Measurements from ENCODE around the gene GSX1.
"Not testable (repeated sequence)": the region's sequence is repeated elsewhere in the genome, so short reads cannot be mapped to it uniquely, and the experiment has no call there.

The GSX1 gene

GRCh38 chr13:27794368-27794691 lies 2.0 kb downstream of the GSX1 start:
- no peak for DNase-seq (ENCODE audit: low read depth in 1 of 2, low spot score in 1 of 2)

GRCh38 chr13:27794921-27795717 lies 2.8 kb downstream of the GSX1 start:
- DNase-seq (ENCODE audit: low read depth in 1 of 2, low spot score in 1 of 2), result no peak

DNA sequence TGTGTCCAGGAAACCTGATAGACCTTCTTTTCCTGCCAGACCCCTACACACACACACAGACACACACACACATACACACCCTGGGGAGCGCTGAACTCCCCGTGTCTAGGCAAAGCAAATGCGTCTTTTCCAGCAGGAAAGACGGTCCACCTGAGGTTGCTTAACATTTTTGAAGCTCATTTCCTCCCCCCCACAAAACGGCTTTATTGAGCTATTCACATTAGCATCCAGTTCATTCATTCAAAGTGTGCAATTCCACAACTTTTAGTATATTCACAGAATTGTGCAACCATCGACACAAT lies 3.4 kb downstream of the GSX1 start:
- DNase-seq (ENCODE audit: low read depth in 1 of 2, low spot score in 1 of 2), result no peak

GRCh38 chr13:27796544-27797227 lies 4.4 kb downstream of the GSX1 start:
- DNase-seq (ENCODE audit: low read depth in 1 of 2, low spot score in 1 of 2), result no peak

DNA sequence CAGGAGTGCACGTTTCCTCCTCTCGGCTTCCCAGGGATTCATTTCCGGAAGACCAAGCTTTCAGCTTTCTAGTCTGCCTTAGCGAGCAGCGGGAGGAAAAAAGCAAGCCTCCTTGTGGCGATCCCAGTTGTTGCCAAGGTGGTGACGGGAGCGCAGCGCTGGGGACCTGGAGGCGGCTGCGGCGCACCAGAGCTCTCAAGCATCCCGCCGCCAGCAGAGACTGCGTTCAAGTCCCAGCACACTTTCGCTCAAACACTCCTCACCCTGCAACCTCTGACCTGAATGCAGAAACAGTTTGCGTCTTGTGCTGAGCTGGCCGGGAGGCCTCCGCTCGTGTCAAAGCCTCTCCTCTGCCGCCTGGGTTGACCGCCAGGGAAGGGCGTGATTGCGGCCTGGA lies 4.9 kb downstream of the GSX1 start:
- no peak for DNase-seq (ENCODE audit: low read depth in 1 of 2, low spot score in 1 of 2)

DNA sequence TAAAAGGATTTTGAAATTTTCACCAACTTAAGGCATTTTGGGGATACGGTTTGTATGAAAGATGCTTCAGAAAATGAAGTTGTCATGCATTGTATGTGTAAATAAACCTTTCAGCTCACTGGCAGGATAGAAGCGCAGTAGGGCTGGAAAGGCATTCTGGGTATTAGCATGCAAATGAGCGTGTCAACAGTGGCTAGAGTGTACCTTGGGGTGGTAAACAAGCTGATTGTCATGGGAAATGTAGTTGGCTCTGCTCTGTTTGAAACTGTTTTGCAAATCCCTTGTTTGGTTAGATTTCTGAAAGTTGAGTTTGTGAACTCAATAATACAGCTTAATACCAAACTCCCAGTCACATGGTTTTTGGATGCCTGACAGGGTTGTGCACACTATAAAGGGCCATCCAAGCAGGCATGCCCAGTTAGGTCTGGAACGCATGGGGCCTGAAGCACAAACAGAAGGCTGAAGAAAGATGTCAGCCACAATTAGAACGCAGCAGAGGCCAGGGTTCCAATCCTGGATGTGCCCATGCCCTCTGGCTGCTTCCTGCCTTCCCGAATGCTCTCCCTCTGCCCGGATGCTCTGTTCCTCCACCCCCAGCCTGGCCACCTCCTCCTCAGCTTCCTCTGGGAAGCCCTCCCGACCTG lies 14.6 kb downstream of the GSX1 start:
- no peak for DNase-seq (ENCODE audit: low read depth in 1 of 2, low spot score in 1 of 2)

DNA sequence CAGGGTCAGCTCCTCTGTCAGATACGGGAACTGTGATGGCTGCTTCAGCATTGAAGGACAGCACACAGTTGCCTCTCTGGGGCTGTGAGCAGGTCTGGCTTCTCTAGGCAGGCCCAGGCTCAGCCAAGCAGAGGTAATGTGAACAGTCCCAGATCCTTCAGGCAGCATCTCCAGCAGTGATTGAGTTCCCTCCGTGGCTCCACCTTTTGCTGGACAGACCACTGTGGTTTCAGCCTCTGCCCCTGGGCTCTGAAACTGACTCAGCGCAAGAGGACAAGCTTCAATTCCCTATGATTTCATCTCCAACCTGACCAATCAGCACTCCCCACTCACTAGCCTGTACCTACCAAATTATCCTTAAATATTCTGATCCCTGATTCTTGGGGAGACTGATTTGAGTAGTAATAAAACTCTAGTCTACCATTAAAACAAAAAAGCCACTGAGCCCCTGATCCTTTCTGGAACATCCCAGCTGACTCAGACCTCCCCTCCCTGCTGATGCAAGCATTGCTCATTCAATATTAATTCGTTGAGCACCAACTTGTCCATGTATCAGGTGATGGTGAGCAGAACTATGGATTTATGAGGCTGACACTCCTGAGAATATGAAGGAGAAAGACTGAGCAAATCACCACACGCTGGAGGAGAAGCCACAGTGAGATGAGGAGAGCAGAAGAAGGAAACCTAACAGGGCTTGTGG lies 16.7 kb downstream of the GSX1 start:
- DNase-seq (ENCODE audit: low read depth in 1 of 2, low spot score in 1 of 2), result no peak

GRCh38 chr13:27810009-27810408 lies 17.7 kb downstream of the GSX1 start:
- no peak for DNase-seq (ENCODE audit: low read depth in 1 of 2, low spot score in 1 of 2)

DNA sequence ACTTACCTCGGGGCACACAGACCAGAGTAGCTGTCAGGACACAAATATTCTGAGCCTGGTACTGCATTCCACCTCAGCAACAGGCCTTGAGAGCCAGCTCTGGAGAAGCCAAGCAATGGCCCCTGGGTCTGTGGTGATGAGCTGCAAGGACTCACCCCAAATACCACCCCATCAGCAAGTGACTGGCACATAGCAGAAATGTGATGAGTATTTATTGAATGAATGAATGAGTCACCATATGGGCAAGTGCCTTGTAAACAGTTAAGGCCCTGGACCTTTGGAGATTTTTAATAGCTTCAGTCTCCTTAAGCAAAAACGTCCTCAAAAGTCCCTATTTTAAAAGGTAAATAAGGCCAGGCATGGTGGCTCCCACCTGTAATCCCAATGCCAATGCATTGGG lies 18.2 kb downstream of the GSX1 start:
- DNase-seq (ENCODE audit: low read depth in 1 of 2, low spot score in 1 of 2), result no peak

DNA sequence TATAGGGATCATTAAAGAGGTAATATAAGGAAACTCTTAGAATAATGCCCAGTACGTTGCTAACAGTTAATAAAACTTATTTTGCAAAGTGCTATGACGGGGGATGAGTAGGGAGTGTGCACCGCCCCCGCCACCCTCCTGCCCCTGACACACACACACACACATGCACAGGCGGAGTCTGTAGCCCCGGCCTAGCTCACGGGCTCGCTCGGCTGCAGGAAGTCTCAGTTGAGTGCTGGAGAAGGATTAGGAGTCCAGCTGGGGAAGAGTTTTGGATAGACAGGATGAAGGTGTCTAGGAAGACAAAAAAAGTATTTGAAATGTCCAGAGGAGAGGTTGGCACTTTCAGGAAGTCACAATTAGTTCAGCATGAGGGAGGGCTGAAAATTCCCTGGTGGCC lies 21.5 kb downstream of the GSX1 start:
- DNase-seq (ENCODE audit: low read depth in 1 of 2, low spot score in 1 of 2), result no peak

DNA sequence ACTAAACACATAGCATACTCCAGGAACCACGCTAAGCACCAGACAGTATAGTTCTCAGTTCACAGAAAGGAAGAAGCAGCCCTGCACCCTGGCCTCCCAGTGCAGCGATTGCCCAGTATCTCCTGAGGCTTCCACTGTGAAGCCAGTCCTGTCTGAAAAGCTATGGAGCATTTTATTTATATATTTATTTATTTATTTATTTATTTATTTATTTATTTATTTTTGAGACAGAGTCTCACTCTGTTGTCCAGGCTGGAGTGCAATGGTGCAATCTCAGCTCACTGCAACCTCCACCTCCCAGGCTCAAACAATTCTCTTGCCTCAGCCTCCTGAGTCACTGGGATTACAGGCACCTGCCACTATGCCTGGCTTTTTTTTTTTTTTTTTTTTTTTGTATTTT lies 25.5 kb downstream of the GSX1 start:
- DNase-seq (ENCODE audit: low read depth in 1 of 2, low spot score in 1 of 2), result not testable (repeated sequence)

DNA sequence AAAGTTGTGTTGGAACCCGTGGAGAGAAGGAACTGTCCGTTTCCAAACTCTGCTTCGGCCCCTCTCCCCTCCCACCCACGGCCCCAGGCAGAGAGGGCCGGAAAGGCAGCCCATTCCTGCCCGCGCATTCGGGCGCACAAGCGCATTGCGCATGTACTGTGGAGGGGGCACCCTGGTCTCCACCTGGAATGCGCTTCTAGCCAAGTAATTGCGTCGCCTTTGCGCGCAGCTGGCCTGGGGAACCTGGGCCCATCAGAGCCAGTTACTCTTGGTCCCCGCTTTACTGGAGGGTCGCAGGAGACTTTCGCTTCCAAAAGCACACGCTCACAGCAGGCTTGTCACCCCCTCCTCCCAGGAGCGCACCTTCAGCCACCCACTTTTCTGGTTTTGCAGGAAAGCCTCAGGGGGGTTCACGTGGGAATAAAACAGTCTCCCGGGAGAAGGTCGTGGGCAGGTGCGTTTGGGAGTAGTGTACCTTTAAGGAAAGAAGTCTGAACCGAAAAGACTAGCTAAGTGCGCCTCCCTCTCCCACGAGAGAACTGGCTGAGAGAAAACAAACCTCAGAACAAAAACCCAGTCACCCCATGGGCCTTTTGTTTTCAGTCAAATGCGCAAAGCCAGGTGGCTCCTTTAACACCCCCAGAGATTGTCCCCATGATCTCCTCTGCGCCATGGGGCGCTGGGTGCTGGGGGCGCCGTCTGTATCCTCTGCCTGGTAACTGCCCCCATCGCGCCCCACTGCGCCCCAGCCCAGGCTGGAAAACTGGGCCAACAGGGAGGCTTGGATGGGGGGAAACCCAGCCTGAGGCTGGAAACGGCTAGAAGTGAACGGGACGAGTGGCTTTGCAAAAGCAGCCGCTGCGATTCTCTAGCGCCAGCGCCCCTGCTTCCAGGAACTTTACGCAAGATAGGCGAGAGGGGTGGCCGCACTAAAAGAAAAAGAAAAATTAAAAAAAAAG lies 28.5 kb downstream of the GSX1 start:
- DNase-seq (ENCODE audit: low read depth in 1 of 2, low spot score in 1 of 2), result no peak

DNA sequence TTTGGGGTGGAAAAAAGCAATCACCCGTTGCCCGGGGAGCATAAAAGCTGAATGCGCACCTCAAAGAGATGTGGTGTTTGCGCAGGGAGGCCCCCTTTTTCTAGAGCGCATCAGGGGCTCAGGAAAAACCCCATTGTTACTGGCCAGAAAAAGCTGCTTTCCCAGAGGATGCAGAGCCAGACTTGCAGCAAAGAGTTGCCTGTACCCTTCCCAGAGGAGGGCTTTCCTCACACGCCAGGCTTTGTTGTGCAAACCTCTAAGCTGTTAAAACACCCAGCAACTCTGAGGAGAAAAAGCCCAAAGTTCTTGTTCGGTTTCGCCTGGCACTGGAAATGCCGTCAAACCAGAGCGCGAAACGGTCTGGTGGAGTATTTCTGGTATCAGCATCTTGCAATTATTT lies 29.3 kb downstream of the GSX1 start:
- DNase-seq (ENCODE audit: low read depth in 1 of 2, low spot score in 1 of 2), result no peak

GRCh38 chr13:27822258-27822872 lies 30.1 kb downstream of the GSX1 start:
- DNase-seq (ENCODE audit: low read depth in 1 of 2, low spot score in 1 of 2), result no peak

DNA sequence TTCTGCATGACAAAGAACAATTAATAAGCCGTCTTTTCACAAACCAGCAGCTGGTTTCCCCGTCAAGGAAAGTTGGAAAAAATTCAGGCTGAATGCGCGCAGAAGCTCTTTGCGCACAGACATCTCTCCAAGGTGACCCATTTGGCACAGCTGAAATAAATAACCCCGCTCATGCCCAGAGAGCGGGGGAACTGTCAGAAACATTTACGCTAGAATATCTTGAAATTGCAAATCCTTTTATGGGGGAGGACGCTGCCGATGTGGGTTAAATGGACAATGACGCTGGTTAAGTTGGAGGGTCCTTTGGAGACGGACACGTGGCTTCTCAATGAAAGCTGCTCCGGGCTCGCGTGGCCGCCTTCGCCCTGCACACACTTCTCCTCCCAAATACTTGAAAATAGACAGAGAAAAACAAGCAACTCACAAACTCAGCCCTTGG lies 30.6 kb downstream of the GSX1 start:
- no peak for DNase-seq (ENCODE audit: low read depth in 1 of 2, low spot score in 1 of 2)

- DNase-seq (ENCODE audit: low read depth in 1 of 2, low spot score in 1 of 2), result no peak
Measured at GRCh38 chr13:27824121-27824520, 31.8 kb downstream of the GSX1 start.

DNA sequence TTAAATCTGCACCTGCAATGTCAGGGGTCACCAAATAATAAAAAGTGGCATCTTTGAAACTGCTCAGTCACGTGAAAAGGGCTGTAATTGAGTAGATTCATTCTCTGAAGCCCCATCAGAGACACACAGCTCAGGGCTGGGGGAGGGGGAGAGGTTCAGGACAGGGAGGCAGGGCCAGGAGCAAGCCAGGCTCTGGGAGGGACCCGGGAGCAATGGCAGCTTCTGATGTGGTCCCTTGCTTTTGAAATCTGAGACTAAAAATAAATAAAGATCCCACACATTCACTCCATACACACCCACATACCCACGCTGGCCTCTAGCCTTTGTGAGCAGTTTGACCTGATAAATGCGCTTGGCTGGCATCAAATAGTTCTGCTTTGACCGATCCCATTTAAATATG lies 32.8 kb downstream of the GSX1 start:
- no peak for DNase-seq (ENCODE audit: low read depth in 1 of 2, low spot score in 1 of 2)

DNA sequence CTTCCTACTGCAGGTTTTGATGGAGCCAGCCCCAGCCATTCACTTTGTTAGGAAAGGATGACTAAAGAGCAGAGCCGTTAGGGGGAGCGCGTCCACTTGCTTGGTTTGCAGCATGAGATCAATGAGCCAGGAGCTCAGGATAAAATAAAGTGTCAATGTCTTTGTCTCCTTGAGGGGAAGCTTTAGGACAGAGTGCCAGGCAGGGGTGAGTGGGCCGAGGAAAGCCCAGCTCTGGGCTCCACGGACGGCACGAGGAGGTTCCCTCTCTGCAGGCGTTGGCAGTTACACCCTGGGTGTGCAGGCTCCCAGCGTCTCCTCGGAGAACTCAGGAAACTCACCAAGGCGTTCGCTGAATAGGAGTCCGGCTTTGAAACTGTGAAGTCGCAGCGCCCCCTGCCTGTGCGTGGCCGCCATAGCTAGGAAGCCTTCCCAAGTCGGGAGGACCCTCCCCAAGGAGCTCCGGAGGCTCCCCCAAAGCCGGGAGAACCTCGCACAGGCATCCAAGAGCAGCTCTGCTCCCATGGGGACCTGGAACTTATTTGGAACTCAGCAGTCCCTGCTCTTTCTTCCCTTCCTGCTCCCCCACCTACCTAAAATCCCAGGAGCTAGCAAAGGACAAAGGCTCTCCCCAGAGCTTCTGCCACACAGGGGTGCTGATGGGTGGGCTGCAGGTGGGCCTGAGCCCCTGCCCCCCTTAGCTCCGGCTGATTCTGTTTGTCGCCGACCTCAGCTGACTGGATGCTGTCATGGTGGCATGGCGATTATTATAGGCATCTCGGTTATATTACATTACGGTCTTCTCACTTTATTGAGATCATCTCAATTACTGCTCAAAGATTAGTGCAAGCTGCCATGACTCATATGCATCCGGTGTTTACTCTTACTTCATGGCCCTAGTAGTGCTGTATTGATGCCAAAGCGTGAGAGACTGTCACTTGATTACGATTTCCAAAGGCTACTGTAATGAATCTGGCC lies 34.4 kb downstream of the GSX1 start:
- peak; percentile 52 to 57 for DNase-seq (ENCODE audit: low read depth in 1 of 2, low spot score in 1 of 2)

DNA sequence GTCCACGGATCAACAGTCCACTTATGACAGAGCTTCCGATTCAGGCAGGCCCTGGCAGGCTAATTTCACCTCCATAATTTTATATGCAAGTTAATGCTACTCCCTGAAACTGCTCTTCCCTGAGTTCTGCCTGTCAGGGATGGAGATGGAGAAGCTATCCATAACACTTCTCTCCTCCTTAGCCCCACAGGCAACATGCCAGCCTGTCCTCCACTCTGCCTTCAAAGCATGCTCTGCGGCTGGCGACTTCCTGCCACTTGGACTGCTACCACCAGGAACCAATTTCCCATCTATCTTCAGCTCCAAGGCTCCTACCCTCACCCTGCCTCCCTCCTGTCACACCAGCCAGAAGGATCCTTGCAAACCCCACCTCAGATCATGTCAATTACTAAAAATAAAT lies 35.4 kb downstream of the GSX1 start:
- no peak for DNase-seq (ENCODE audit: low read depth in 1 of 2, low spot score in 1 of 2)

Measured in activated CD4-positive, alpha-beta T cell treated with anti-CD3 and anti-CD28 coated beads, Interleukin-2, amount 50 U/mL, for 24 hours (primary cell).